Neural progenitor cell (in vitro differentiated cells): ENCODE data around the gene NXPH2.

Experiments
- EZH2phosphoT487 ChIP-seq: fragments of 200-600 bp; sonication (generic); IDR thresholded peaks from 2 replicates; pipeline ENCODE4 v1.6.1; 2017; ENCODE audit warnings: antibody characterized with exemption
- TF ChIP-seq, protein P1 (sequence below): fragments of 200-600 bp; sonication (generic); IDR thresholded peaks from 2 replicates; pipeline ENCODE4 v1.5.1; 2017; ENCODE audit warnings: antibody characterized with exemption, mild to moderate bottlenecking

GRCh38 chr2:138732651-138733050 is 47.5 kb downstream of the NXPH2 start:
- TF ChIP-seq, protein P1, sequence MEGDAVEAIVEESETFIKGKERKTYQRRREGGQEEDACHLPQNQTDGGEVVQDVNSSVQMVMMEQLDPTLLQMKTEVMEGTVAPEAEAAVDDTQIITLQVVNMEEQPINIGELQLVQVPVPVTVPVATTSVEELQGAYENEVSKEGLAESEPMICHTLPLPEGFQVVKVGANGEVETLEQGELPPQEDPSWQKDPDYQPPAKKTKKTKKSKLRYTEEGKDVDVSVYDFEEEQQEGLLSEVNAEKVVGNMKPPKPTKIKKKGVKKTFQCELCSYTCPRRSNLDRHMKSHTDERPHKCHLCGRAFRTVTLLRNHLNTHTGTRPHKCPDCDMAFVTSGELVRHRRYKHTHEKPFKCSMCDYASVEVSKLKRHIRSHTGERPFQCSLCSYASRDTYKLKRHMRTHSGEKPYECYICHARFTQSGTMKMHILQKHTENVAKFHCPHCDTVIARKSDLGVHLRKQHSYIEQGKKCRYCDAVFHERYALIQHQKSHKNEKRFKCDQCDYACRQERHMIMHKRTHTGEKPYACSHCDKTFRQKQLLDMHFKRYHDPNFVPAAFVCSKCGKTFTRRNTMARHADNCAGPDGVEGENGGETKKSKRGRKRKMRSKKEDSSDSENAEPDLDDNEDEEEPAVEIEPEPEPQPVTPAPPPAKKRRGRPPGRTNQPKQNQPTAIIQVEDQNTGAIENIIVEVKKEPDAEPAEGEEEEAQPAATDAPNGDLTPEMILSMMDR: no peak
- TF ChIP-seq EZH2phosphoT487: no peak
